Stimulated activated naive CD8-positive, alpha-beta T cell treated with anti-CD3 and anti-CD28 coated beads, Interleukin-15, amount 100 ng/mL, for 72 hours (primary cell): ENCODE measurements around the gene MAP7D3.
"Not testable (repeated sequence)": the region's sequence is repeated elsewhere in the genome, so short reads cannot be mapped to it uniquely, and the experiment has no call there.

Experiments
- ATAC-seq: fragments of 150-1000 bp; cut with Tn5 transposase; 2 replicates; pipeline ENCODE4 v1.10.0; 2021; ENCODE audit warnings: mild to moderate bottlenecking, moderate library complexity
- DNase-seq, 2 donors: peaks; one replicate each; pipeline ENCODE4 v3.0.0; 2021 to 2022
- H3K27ac Mint-ChIP-seq, 2 donors: one replicate each; pipeline ENCODE4 v1.8.0; 2022; ENCODE audit warnings: mild to moderate bottlenecking in 2 of 2, mixed read lengths in 2 of 2, moderate library complexity in 2 of 2
- H3K27me3 Mint-ChIP-seq: one replicate; pipeline ENCODE4 v1.8.0; 2022; ENCODE audit warnings: mixed read lengths
- H3K4me1 Mint-ChIP-seq: one replicate; pipeline ENCODE4 v1.8.0; 2022; ENCODE audit warnings: mild to moderate bottlenecking, mixed read lengths
- H3K4me3 Mint-ChIP-seq, 2 donors: one replicate each; pipeline ENCODE4 v1.8.0; 2022; ENCODE audit warnings: mild to moderate bottlenecking in 2 of 2, mixed read lengths in 2 of 2, moderate library complexity in 1 of 2
- H3K9me3 Mint-ChIP-seq, 2 donors: one replicate each; pipeline ENCODE4 v1.8.0; 2022; ENCODE audit warnings: mixed read lengths in 2 of 2

The MAP7D3 gene

DNA sequence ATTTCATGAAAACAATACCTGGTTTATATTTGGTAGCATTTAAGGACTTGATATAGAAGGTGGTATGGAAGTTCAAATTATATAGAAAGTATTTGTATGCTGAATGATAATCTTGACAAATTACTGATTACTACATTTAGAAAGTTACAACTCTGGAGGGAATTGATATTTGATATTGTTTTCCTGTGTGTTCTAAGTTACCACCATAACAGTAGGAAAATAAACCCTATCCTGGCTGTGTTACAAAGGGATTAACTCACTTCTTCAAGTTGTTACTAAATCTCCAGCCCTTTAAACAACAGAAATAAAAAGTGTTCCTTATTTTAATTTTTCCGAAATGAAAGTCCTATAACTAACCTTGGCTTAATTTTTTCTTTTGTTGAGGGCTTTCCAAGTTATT is 67.3 kb downstream of the MAP7D3 start:
- Mint-ChIP-seq H3K4me1 (no peaks in the 10 kb centered on the region), H3K4me3 (no peak overlapping the region), H3K9me3 (no peaks in the 10 kb centered on the region), H3K27ac (no peak overlapping the region), H3K27me3 (no peaks in the 10 kb centered on the region)
- DNase-seq (no peak), ATAC-seq (no peak)

DNA sequence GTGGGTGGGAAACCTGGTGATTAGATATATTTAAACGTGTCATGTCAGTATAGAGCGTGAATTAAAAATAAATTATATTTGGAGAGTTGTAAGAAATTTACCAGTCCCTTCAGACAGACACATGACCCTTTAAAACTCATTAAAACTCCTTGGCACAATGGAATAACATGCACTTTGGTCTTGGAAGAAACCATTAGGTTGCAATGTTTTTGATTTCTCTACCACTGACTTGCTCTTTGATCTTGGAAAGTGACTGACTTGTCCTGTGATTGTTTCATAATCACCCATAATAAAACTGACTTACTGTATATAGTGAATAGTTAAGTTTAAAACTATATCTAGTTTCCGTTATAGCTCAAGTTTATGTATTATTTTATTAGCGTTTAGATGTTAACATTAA is 68.0 kb downstream of the MAP7D3 start:
- no peaks in the 10 kb centered on the region for H3K9me3 Mint-ChIP-seq
- H3K27me3 Mint-ChIP-seq = no peaks in the 10 kb centered on the region
- ATAC-seq = no peak

DNA sequence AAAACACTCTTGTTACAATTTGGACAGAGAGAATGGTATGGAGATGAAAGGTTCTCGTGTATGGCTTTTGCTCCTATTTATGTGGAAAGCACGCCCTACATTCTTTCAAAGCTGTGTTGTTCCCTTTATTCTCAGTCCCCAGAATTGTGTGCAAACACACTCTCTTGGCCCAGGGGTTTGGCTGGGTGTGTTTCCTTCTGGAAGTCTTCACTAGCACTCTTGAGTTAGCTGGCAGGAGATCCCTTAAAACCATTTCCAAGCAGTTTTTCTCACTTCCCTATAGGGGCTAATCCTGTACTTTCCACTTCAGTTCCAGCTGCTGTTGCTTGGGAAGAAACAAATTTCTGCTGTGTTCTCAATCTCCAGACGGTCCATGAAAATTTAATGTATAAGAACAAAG is 68.8 kb downstream of the MAP7D3 start:
- no peak for ATAC-seq
- Mint-ChIP-seq H3K27ac (no peak overlapping the region), H3K4me3 (no peak overlapping the region), H3K27me3 (no peaks in the 10 kb centered on the region), H3K4me1 (no peaks in the 10 kb centered on the region), H3K9me3 (no peaks in the 10 kb centered on the region)
- DNase-seq = no peak

More for the DNA sequence above, 68.0 kb downstream of the MAP7D3 start:
- DNase-seq = no peak
- H3K27ac Mint-ChIP-seq = no peak overlapping the region
- no peak overlapping the region for H3K4me3 Mint-ChIP-seq
- H3K4me1 Mint-ChIP-seq = no peaks in the 10 kb centered on the region

DNA sequence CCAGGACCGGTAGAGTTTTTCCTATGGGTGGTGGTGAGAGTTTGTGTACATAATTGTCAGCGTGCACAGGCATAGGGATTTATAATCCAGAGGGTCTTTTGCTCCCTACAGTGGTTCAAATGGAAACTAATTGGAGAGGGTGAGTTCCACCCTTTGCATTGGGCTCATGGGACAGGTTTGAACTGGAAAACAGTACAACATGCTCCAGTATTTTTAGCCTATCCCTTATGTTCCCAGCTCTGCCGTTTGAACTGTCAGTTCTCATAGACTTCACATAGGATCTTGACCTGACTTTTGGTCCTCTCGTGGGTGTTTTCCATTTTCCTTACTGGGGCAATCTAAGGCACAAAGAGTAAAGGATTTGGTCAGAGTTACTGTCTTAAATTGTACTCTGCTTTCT is 72.1 kb downstream of the MAP7D3 start:
- no peak overlapping the region for H3K27ac Mint-ChIP-seq
- no peak for ATAC-seq
- H3K4me1 Mint-ChIP-seq = no peaks in the 10 kb centered on the region
- no peak for DNase-seq
- no peak overlapping the region for H3K4me3 Mint-ChIP-seq
- no peaks in the 10 kb centered on the region for H3K27me3 Mint-ChIP-seq
- H3K9me3 Mint-ChIP-seq = no peaks in the 10 kb centered on the region

DNA sequence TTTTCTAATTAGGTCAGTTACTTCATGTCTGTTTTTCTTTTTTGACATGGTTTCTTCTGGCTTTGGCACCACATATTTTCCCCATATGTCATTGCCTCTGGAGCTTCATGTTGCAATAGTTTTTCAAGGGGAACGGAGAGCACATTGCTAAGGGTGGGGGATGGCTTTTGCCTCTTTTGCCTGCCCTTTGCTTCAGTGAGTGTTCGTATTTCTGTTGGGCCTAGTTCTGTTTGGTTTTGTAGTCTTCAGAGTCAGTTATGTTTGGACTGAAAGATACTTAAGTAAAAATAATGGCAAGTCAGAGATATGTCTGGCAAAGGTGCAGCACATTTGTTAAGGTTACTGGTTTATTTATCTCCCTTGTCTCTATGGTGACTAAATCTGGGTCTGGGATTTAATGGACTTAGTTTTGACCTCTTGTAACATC is 74.8 kb downstream of the MAP7D3 start:
- no peak for DNase-seq
- Mint-ChIP-seq H3K27me3 (no peaks in the 10 kb centered on the region), H3K27ac (no peak overlapping the region), H3K4me1 (no peaks in the 10 kb centered on the region), H3K9me3 (no peaks in the 10 kb centered on the region), H3K4me3 (no peak overlapping the region)
- no peak for ATAC-seq

DNA sequence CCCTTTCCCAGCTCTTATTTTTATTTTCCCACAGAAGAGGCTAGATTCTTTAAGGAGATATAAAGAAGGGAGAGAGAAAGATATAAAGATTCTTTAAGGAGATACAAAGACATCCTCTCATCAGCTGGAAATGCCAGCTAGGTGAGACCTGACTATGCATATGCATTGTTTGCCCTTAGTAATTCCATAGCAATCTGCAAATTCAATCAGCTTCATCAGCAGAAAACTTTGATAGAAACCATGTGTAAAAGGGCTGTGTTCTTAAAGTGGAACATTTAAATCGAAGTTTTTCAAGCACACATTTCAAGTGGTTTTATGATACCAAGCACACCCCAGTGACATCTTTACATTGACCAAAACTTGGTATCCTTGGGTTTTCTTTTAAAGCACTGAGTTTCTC is 79.8 kb downstream of the MAP7D3 start:
- no peak for DNase-seq

DNA sequence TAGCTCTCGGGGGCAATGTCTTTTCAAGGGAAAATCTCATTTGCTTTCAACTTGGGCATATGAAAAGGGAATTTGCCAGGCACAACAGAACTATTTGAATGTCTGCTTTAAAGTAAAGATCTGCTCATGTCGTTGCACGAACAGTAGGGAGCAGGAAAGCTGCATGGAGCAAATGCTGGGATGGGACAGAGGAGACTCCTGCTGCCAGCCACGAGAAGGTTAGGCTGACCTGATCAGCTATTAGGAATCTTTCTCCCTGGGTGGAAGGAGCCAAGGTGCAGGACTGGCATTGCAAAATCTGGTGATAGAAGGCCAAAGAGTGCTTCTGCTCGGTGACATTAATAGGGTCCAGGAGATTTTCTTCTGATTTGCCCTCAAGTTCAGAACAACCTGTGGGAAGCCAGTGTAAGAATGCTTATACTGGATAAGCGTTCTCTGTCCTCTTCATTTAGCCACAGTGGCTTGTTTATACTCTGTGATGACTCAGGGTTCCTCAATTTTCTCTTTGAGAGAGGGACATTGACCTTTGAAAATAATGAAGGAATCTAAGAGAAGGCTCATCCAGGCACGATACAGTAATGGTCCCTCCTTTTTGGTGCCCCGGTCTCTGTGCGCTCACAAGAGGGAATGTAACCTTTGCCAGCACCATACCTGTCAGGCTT is 80.9 kb downstream of the MAP7D3 start:
- no peak for DNase-seq
- Mint-ChIP-seq H3K9me3 (no peaks in the 10 kb centered on the region), H3K27me3 (no peaks in the 10 kb centered on the region), H3K27ac (peak overlapping the region in 1 of 2 donors; percentile 40), H3K4me1 (no peaks in the 10 kb centered on the region), H3K4me3 (no peak overlapping the region)
- no peak for ATAC-seq

More for the DNA sequence above, 79.8 kb downstream of the MAP7D3 start:
- Mint-ChIP-seq H3K4me1 (no peaks in the 10 kb centered on the region), H3K4me3 (no peak overlapping the region), H3K27me3 (no peaks in the 10 kb centered on the region), H3K27ac (no peak overlapping the region), H3K9me3 (no peaks in the 10 kb centered on the region)
- ATAC-seq = no peak

DNA sequence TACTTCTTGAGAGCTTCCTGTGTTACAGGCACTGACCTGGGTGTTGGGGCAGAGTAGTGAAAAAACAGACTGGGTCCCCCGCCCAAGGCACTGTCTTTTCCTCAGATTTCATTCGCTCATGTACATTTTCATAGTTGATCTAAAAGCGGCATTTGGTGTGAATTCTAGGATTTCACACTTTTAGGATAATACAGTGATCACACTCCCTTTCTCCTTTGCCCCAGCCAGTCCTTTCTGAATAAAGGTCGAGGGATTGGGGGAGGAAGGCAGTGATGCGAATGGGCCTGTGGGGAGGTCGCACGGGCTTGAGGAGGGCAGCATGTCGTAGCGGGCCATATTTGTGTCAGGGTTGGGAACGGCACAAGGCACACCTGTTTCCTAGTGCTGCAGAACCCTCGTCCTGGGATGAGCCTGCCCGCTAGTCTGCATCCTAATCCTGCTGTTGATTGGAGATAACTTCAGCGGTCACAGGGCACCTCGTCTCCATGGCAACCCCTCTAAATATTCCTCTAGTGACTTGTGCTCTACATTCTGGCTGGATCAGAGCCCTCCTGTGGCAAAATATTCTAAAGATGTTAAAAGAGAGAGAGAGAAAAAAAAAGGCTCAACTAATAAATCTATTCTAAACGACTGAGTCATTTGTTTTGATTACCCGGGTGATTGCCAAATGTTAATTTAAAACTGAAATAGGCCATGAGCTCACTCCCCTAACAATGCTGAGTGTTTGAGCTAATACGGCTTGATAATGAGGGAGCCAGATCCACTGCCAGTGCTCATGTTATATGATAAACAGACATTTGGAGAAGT is 82.1 kb downstream of the MAP7D3 start:
- Mint-ChIP-seq H3K27me3 (no peaks in the 10 kb centered on the region), H3K27ac (no peak overlapping the region), H3K9me3 (no peaks in the 10 kb centered on the region), H3K4me1 (no peaks in the 10 kb centered on the region), H3K4me3 (no peak overlapping the region)
- ATAC-seq (no peak), DNase-seq (no peak)

DNA sequence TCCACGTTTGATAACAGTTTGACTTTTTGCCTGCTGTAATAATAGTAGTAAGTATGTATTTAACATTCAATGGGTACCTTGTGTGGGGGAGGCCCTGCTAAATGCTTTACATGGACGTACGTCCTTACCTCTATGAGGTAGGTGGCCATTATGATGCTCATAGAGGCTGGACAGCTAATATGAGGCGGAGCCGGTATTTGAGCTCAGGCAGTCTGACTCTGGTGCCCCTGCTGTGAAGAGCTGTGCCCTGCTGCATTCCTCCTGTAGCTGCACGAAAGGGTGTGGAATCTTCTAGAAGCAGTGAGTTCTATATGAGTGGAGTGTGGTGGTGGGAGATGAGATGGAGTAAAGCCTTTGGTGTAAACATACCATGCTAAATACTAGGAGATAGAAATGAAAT is 83.2 kb downstream of the MAP7D3 start:
- not testable (repeated sequence) for H3K4me1 Mint-ChIP-seq, H3K27me3 Mint-ChIP-seq, DNase-seq, H3K9me3 Mint-ChIP-seq, ATAC-seq, H3K4me3 Mint-ChIP-seq, H3K27ac Mint-ChIP-seq

DNA sequence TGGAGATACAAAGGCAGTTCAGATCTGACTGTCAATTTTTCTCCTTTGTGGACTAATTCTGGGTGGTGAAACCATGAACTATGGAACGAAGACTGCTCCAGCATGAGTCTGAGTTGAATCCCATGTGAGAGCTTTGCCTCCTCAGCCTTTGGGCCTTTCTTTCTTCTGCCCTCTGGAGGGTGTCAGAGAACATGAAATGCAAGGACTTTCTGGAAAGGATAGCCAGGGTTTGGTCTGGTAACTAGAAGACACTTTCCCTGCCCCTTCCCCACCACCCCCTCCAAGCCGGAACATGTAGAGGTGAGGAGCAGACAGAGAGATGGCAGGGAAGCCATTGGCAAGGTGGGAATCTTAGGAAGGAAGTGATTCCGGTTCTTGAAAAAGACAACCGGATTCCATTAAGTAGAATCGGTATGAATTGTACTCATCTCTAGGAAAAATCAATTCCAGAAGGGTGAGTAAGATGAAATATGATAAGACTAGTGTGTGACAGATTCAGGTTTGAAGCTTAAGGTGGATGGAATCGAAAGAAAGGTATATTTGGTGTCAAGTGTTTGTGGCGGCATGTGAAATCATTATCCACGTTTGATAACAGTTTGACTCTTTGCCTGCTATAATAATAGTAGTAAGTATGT is 84.9 kb downstream of the MAP7D3 start:
- Mint-ChIP-seq H3K27me3 (no peaks in the 10 kb centered on the region), H3K27ac (peak overlapping the region in 1 of 2 donors; percentile 30), H3K4me3 (no peak overlapping the region), H3K4me1 (no peaks in the 10 kb centered on the region), H3K9me3 (no peaks in the 10 kb centered on the region)
- ATAC-seq (no peak), DNase-seq (no peak)

DNA sequence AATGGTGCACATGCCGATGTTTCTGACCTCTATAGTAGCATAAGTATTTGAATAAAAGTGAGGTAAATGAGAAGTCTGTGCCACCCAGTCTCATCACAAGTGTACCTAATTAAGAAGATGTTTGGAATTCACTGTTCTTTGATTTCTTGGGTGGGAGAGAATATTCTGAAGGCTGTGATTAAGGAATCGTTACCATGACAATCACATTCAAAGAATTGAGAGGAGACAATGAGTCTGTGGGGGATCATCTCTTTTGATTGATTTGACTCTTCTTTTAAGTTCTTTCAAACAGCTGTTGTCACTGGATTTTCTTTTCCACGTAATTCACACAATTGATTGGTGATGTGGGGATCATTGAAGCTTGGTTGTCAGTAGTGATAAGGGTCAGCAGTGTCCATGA is 85.8 kb downstream of the MAP7D3 start:
- no peak overlapping the region for H3K27ac Mint-ChIP-seq
- no peak for ATAC-seq
- H3K4me3 Mint-ChIP-seq = no peak overlapping the region
- H3K4me1 Mint-ChIP-seq = no peaks in the 10 kb centered on the region
- no peak for DNase-seq
- H3K9me3 Mint-ChIP-seq = no peaks in the 10 kb centered on the region
- no peaks in the 10 kb centered on the region for H3K27me3 Mint-ChIP-seq

DNA sequence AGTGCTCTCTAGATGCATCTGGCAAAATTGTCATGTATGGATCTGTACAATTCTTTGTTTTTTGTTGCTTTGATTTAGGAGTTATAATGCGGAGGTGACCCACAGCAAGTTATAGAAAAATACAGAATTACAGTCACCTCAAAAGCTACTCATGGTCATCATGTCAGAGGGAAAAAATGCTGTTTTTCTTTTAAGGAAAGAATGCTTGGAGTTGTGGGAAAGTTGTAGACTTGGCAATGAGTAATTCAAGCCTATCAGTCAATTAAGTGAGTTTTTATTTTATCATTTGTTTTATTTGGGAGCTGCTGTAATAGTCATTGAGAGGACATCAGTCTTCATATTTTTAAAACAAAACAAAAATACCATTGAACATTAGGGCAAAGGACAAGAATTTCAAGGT is 87.5 kb downstream of the MAP7D3 start:
- DNase-seq (no peak), ATAC-seq (no peak)
- H3K27me3 Mint-ChIP-seq = no peaks in the 10 kb centered on the region
- H3K9me3 Mint-ChIP-seq = no peaks in the 10 kb centered on the region
- H3K4me3 Mint-ChIP-seq = no peak overlapping the region
- no peak overlapping the region for H3K27ac Mint-ChIP-seq
- H3K4me1 Mint-ChIP-seq = no peaks in the 10 kb centered on the region
